MM.1S (cell line): ENCODE measurements around the gene SLC39A7.

Source experiments
- DNase-seq: peaks from one replicate; pipeline ENCODE4 v3.0.0-alpha.2; 2015
- H2AFZ ChIP-seq: fragments of 300-600 bp; sonication (generic); 2 replicates; pipeline ENCODE4 v1.6.0; 2016; ENCODE audit warnings: antibody characterized with exemption, low read length
- H3F3A ChIP-seq: fragments of 300-600 bp; sonication (generic); 2 replicates; pipeline ENCODE4 v1.6.1; 2016; ENCODE audit warnings: mild to moderate bottlenecking, antibody characterized with exemption, low read length, moderate library complexity, mixed read lengths; ENCODE audit not compliant: insufficient read depth
- H3K27ac ChIP-seq: fragments of 300-600 bp; sonication (generic); 2 replicates; pipeline ENCODE4 v1.5.1; 2016; ENCODE audit warnings: mild to moderate bottlenecking, low read length
- H3K27me3 ChIP-seq: fragments of 300-600 bp; sonication (generic); replicated peaks from 2 replicates; pipeline ENCODE4 v1.6.0; 2016; ENCODE audit warnings: low read length; ENCODE audit not compliant: insufficient read depth
- H3K36me3 ChIP-seq: fragments of 300-600 bp; sonication (generic); replicated peaks from 2 replicates; pipeline ENCODE4 v1.6.1; 2016; ENCODE audit warnings: mild to moderate bottlenecking, low read length, mixed read lengths; ENCODE audit not compliant: insufficient read depth
- H3K4me1 ChIP-seq: fragments of 300-600 bp; sonication (generic); 2 replicates; pipeline ENCODE4 v1.6.1; 2016; ENCODE audit warnings: low read length, mixed read lengths
- H3K4me2 ChIP-seq: fragments of 300-600 bp; sonication (generic); 2 replicates; pipeline ENCODE4 v1.6.0; 2016; ENCODE audit warnings: low read depth, low read length
- H3K4me3 ChIP-seq: fragments of 300-600 bp; sonication (generic); 2 replicates; pipeline ENCODE4 v1.5.1; 2016; ENCODE audit warnings: low read length, mixed read lengths
- H3K79me2 ChIP-seq: fragments of 300-600 bp; sonication (generic); 2 replicates; pipeline ENCODE4 v1.6.1; 2016; ENCODE audit warnings: mixed run types, low read length, mixed read lengths
- H3K9ac ChIP-seq: fragments of 300-600 bp; sonication (generic); 2 replicates; pipeline ENCODE4 v1.6.1; 2016; ENCODE audit warnings: low read length, mixed read lengths
- H3K9me2 ChIP-seq: fragments of 300-600 bp; sonication (generic); replicated peaks from 2 replicates; pipeline ENCODE4 v1.6.1; 2016; ENCODE audit warnings: mild to moderate bottlenecking, low read length, mixed read lengths; ENCODE audit not compliant: insufficient read depth
- H3K9me3 ChIP-seq: fragments of 300-600 bp; sonication (generic); replicated peaks from 2 replicates; pipeline ENCODE4 v1.6.1; 2016; ENCODE audit warnings: mild to moderate bottlenecking, low read length, mixed read lengths; ENCODE audit not compliant: insufficient read depth
- H4K20me1 ChIP-seq: fragments of 300-600 bp; sonication (generic); 2 replicates; pipeline ENCODE4 v1.6.1; 2016; ENCODE audit warnings: mild to moderate bottlenecking, low read length, moderate library complexity, mixed read lengths; ENCODE audit not compliant: insufficient read depth
- CTCF ChIP-seq: fragments of 300-600 bp; sonication (generic); IDR thresholded peaks from 2 replicates; pipeline ENCODE4 v1.5.1; 2016; ENCODE audit warnings: antibody characterized with exemption, low read length, mixed read lengths
- EZH2 ChIP-seq: fragments of 300-600 bp; sonication (generic); optimal IDR thresholded peaks from 2 replicates; pipeline ENCODE3; 2017; ENCODE audit warnings: low read depth, mild to moderate bottlenecking, antibody characterized with exemption, low read length, mixed read lengths
- EZH2phosphoT487 ChIP-seq: fragments of 300-600 bp; sonication (generic); IDR thresholded peaks from 2 replicates; pipeline ENCODE4 v1.6.1; 2018; ENCODE audit warnings: antibody characterized with exemption, low read length

Gene SLC39A7

DNA sequence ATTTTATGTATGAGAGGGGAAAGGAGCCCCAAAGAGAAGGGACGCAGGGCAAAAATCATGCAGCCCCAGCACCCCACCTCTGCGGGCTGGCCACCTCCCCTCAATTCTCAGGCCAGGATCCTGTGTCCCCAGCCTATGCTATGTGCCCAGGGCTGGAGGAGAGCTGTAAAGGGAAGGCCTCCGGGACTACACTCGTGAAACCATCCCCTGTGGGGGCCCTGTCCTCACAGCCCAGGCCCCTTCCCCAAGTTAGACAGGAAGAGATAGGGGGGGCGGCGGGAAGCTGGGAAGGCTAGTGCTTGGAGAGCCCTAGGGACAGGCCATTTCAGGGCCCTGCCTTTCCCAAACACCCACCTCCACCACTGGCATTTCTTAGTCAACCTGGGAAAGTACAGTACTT lies 7.0 kb upstream of the SLC39A7 start:
- no peak overlapping the region for H3K9ac ChIP-seq
- H3K9me2 ChIP-seq, result no peaks in the 10 kb centered on the region
- H3K4me1 ChIP-seq, result no peaks in the 10 kb centered on the region
- peaks cover 10% of the 10 kb centered on the region for H3K79me2 ChIP-seq
- H2AFZ ChIP-seq, result no peak overlapping the region
- peaks cover 10% of the 10 kb centered on the region for H3K27me3 ChIP-seq
- TF ChIP-seq EZH2phosphoT487, result no peak
- no peak for TF ChIP-seq EZH2
- no peak for TF ChIP-seq CTCF
- no peaks in the 10 kb centered on the region for H4K20me1 ChIP-seq
- H3F3A ChIP-seq, result no peaks in the 10 kb centered on the region; the same call in 1 of the 2 replicates
- no peaks in the 10 kb centered on the region; the same call in 1 of the 2 replicates for H3K36me3 ChIP-seq
- no peak overlapping the region for H3K27ac ChIP-seq
- no peak for DNase-seq
- H3K4me3 ChIP-seq, result no peak overlapping the region
- H3K9me3 ChIP-seq, result no peaks in the 10 kb centered on the region
- H3K4me2 ChIP-seq, result no peak overlapping the region

DNA sequence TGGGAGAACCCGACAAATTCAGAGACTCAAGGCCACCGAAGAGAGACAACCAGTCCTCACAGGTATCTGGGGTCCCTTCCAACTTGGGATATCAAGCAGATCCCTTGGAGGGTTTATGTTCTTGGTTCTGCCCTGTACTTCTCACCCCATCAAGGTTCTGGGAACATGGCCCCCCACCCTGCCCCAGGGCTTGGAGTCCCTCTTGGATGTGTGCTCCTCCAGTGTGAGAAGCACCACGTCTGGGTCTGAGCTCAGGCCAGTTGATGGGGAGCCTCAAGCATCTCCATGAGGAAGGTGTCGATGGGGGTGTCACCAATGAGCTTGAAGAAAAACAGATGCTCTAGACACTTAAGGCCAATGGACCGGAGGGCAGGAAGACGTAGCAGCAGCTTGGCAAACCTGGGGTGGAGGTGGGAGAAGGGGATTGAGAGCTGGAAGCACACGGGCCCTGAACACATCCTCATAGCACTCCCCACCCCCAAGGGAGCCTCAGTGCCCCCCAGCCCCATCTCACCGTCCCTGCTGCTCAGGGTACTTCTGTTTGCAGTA lies 6.2 kb upstream of the SLC39A7 start:
- H3K9me2 ChIP-seq, result no peaks in the 10 kb centered on the region
- no peak for TF ChIP-seq CTCF
- no peak for TF ChIP-seq EZH2
- no peak for TF ChIP-seq EZH2phosphoT487
- H3K4me3 ChIP-seq, result no peak overlapping the region
- H3K4me1 ChIP-seq, result peaks cover 3% of the 10 kb centered on the region
- H3F3A ChIP-seq, result peaks cover 2% of the 10 kb centered on the region; the same call in 1 of the 2 replicates
- no peak overlapping the region for H2AFZ ChIP-seq
- H3K9ac ChIP-seq, result no peak overlapping the region
- H3K79me2 ChIP-seq, result peaks cover 16% of the 10 kb centered on the region
- H3K27ac ChIP-seq, result no peak overlapping the region
- peaks cover 10% of the 10 kb centered on the region for H3K27me3 ChIP-seq
- DNase-seq, result no peak
- H3K36me3 ChIP-seq, result no peaks in the 10 kb centered on the region; the same call in 1 of the 2 replicates
- H3K4me2 ChIP-seq, result no peak overlapping the region
- H4K20me1 ChIP-seq, result no peaks in the 10 kb centered on the region
- H3K9me3 ChIP-seq, result no peaks in the 10 kb centered on the region

- TF ChIP-seq EZH2 (no peak), EZH2phosphoT487 (no peak), CTCF (no peak)
- Histone ChIP-seq H3K79me2 (peaks cover 25% of the 10 kb centered on the region), H3F3A (peaks cover 3% of the 10 kb centered on the region; the same call in 1 of the 2 replicates), H3K4me2 (no peak overlapping the region), H3K4me3 (no peak overlapping the region), H3K9me2 (no peaks in the 10 kb centered on the region), H4K20me1 (no peaks in the 10 kb centered on the region), H2AFZ (no peak overlapping the region), H3K4me1 (peaks cover 4% of the 10 kb centered on the region), H3K36me3 (no peaks in the 10 kb centered on the region; the same call in 1 of the 2 replicates), H3K9me3 (no peaks in the 10 kb centered on the region), H3K27me3 (peaks cover 10% of the 10 kb centered on the region), H3K27ac (no peak overlapping the region), H3K9ac (no peak overlapping the region)
- no peak for DNase-seq
Measured at GRCh38 chr6:33195304-33196165, 5.1 kb upstream of the SLC39A7 start.
